PC-3 (cell line): ENCODE measurements around the gene FUT7.

Source experiments
- EZH2 ChIP-seq: fragments of 300-600 bp; sonication (generic); IDR thresholded peaks from one replicate; pipeline ENCODE4 v1.6.1; 2017; ENCODE audit warnings: antibody characterized with exemption, mild to moderate bottlenecking, low read length; ENCODE audit not compliant: unreplicated experiment
- TF ChIP-seq, protein P1 (sequence below): fragments of 300-600 bp; sonication (generic); conservative IDR thresholded peaks from 2 replicates; pipeline ENCODE4 v1.5.1; 2017; ENCODE audit warnings: antibody characterized with exemption, low read depth, mild to moderate bottlenecking, low read length

DNA sequence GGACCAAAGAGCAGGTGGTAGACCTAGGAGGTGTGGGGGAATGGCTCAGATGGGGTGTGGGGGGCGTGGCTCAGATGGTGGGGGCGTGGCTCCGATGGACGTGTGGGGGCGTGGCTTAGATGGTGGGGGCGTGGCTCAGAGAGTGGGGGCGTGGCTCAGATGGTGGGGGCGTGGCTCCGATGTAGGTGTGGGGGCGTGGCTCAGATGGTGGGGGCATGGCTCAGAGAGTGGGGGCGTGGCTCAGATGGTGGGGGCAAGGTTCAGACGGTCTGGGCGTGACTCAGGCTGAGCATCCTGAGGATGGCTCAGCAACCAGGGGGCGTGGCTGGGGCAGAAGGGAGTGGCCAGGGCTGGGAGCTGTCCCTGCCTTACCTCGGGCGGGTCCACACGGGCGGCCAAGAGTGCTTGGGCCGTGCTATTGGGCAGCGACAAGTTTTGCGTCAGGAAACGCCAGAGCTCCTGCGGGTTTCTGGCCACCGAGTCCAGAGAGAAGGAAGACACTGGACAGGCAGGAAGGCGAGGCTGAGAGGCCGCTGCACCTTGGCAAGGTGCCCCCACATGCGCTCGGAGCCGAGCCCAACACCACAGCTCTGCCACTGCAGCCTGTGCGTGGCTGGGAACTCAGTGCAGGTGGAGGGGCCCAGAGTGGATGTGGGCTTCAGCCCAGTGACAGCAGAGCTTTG, 9.8 kb downstream of the FUT7 start:
- TF ChIP-seq, protein P1, sequence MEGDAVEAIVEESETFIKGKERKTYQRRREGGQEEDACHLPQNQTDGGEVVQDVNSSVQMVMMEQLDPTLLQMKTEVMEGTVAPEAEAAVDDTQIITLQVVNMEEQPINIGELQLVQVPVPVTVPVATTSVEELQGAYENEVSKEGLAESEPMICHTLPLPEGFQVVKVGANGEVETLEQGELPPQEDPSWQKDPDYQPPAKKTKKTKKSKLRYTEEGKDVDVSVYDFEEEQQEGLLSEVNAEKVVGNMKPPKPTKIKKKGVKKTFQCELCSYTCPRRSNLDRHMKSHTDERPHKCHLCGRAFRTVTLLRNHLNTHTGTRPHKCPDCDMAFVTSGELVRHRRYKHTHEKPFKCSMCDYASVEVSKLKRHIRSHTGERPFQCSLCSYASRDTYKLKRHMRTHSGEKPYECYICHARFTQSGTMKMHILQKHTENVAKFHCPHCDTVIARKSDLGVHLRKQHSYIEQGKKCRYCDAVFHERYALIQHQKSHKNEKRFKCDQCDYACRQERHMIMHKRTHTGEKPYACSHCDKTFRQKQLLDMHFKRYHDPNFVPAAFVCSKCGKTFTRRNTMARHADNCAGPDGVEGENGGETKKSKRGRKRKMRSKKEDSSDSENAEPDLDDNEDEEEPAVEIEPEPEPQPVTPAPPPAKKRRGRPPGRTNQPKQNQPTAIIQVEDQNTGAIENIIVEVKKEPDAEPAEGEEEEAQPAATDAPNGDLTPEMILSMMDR, result no peak
- TF ChIP-seq EZH2, result no peak
